ENCODE results near the gene ARRB1. TPM values are rescaled to one million over a fixed set of nuclear protein-coding genes. Genes with fewer than 3 reads are reported as not detected.

Gene ARRB1
- total and polyA plus RNA-seq, 2 of the 13 experiments (the other 11 are each of a cell fraction or from before 2014, with no cell fraction given): 22.5 to 35.7 TPM

GRCh38 chr11:75233754-75234172 lies 117.7 kb downstream of the ARRB1 start (continued):
- TF ChIP-seq PRDM4 (CRISPR knock-in tag; IDR thresholded peaks at IDR 0.05; ENCODE audit: borderline replicate concordance): no peak
- peak; percentile 86 for TF ChIP-seq ZBTB25 (CRISPR knock-in tag; IDR thresholded peaks at IDR 0.05)
- no peak for TF ChIP-seq ZNF839 (CRISPR knock-in tag; IDR thresholded peaks at IDR 0.05; ENCODE audit: borderline replicate concordance)
- TF ChIP-seq JARID2 (CRISPR knock-in tag; IDR thresholded peaks at IDR 0.05; ENCODE audit: insufficient replicate concordance): peak; percentile 65
- TF ChIP-seq ZNF44 (CRISPR knock-in tag; IDR thresholded peaks at IDR 0.05): no peak
- no peak for TF ChIP-seq TBX3 (IDR thresholded peaks at IDR 0.05; ENCODE audit: borderline replicate concordance)
- 0 out of 2 replicates have a peak, but pooled peaks have one; percentile 17 for TF ChIP-seq NFYC (CRISPR knock-in tag; IDR thresholded peaks at IDR 0.05)
- peak; percentile 80; the same call in 1 of the 2 replicates for TF ChIP-seq MIXL1 (CRISPR knock-in tag; IDR thresholded peaks at IDR 0.05)
- 0 out of 2 replicates have a peak, but pooled peaks have one; percentile 44 for TF ChIP-seq ZNF607 (CRISPR knock-in tag; IDR thresholded peaks at IDR 0.05; ENCODE audit: borderline replicate concordance)
- TF ChIP-seq ZNF18 (CRISPR knock-in tag; IDR thresholded peaks at IDR 0.05; ENCODE audit: insufficient replicate concordance): no peak
- TF ChIP-seq ISX (CRISPR knock-in tag; conservative IDR thresholded peaks at IDR 0.05): 0 out of 2 replicates have a peak, but pooled peaks have one; percentile 42
- peak; percentile 21; the same call in 1 of the 2 replicates for TF ChIP-seq BCL6 (CRISPR knock-in tag; IDR thresholded peaks at IDR 0.05)
- TF ChIP-seq REXO4 (CRISPR knock-in tag; IDR thresholded peaks at IDR 0.05; ENCODE audit: borderline replicate concordance): no peak
- no peak for TF ChIP-seq FIP1L1 (IDR thresholded peaks at IDR 0.05; ENCODE audit: borderline replicate concordance, insufficient read depth, low read depth, low read length)
- no peak for TF ChIP-seq ZNF652 (CRISPR knock-in tag; IDR thresholded peaks at IDR 0.05; ENCODE audit: borderline replicate concordance, low read depth)
- TF ChIP-seq FOXP4 (CRISPR knock-in tag; IDR thresholded peaks at IDR 0.05): no peak; the same call in 1 of the 2 replicates
- TF ChIP-seq IRF2 (CRISPR knock-in tag; IDR thresholded peaks at IDR 0.05): peak; percentile 80
- TF ChIP-seq ZNF75D (CRISPR knock-in tag; IDR thresholded peaks at IDR 0.05; ENCODE audit: borderline replicate concordance): 0 out of 2 replicates have a peak, but pooled peaks have one; percentile 54
- TF ChIP-seq ZNF232 (CRISPR knock-in tag; IDR thresholded peaks at IDR 0.05; ENCODE audit: borderline replicate concordance): peak; percentile 88
- no peak for TF ChIP-seq ATF5 (CRISPR knock-in tag; IDR thresholded peaks at IDR 0.05; ENCODE audit: low read depth)
- TF ChIP-seq PAF1 (CRISPR knock-in tag; IDR thresholded peaks at IDR 0.05): no peak
- no peak for TF ChIP-seq ZNF101 (CRISPR knock-in tag; IDR thresholded peaks at IDR 0.05; ENCODE audit: borderline replicate concordance, low read depth)
- TF ChIP-seq MEIS1 (CRISPR knock-in tag; IDR thresholded peaks at IDR 0.05; ENCODE audit: borderline replicate concordance): no peak
